WTC11 (cell line): ENCODE data around the gene GRIK5. TPM values are rescaled to one million over a fixed set of nuclear protein-coding genes. Genes with fewer than 3 reads are reported as not detected.

Source experiments
- ATAC-seq: fragments of 200-7000 bp; cut with Tn5 transposase; 2 replicates; pipeline ENCODE4 v1.10.0; 2021; ENCODE audit warnings: mild to moderate bottlenecking, moderate library complexity
- CTCF ChIA-PET: fragments of 300-600 bp; sonication (Branson Sonifier 250); formaldehyde crosslinking; loops from one replicate; lab custom pipeline; 2021; ENCODE audit warnings: antibody characterized with exemption; lab: Charles Lee
- POLR2A ChIA-PET: fragments of 350-600 bp; sonication (Branson Sonifier 250); formaldehyde crosslinking; loops from one replicate; lab custom pipeline; 2021; ENCODE audit warnings: antibody characterized with exemption; lab: Charles Lee
- DNase-seq: peaks from one replicate; pipeline ENCODE4 v3.0.0; 2021; ENCODE audit warnings: low spot score
- H3K27ac Mint-ChIP-seq: 2 replicates; pipeline ENCODE4 v1.8.0; 2021; ENCODE audit warnings: mixed read lengths
- H3K27me3 Mint-ChIP-seq: 2 replicates; pipeline ENCODE4 v1.8.0; 2021; ENCODE audit warnings: low read depth, mild to moderate bottlenecking, moderate library complexity, mixed read lengths
- H3K36me3 Mint-ChIP-seq: 2 replicates; pipeline ENCODE4 v1.8.0; 2021; ENCODE audit warnings: mixed read lengths
- H3K4me1 Mint-ChIP-seq: 2 replicates; pipeline ENCODE4 v1.8.0; 2022; ENCODE audit warnings: mixed read lengths
- H3K4me3 Mint-ChIP-seq: 2 replicates; pipeline ENCODE4 v1.8.0; 2021; ENCODE audit warnings: mild to moderate bottlenecking, moderate library complexity, mixed read lengths
- H3K9me3 Mint-ChIP-seq: 2 replicates; pipeline ENCODE4 v1.8.0; 2021; ENCODE audit warnings: mixed read lengths
- EMX1 ChIP-seq: fragments of 250-450 bp; sonication (Bioruptor Pico); IDR thresholded peaks from 2 replicates; pipeline ENCODE4 v1.8.0; 2021; ENCODE audit warnings: mild to moderate bottlenecking
- ETV6 ChIP-seq: sonication (generic); formaldehyde crosslinking; IDR thresholded peaks from 2 replicates; pipeline ENCODE4 v1.8.1; 2022; ENCODE audit warnings: mild to moderate bottlenecking, missing genetic modification reagents
- FOXJ3 ChIP-seq: sonication (generic); formaldehyde crosslinking; IDR thresholded peaks from 2 replicates; pipeline ENCODE4 v1.9.0; 2021; ENCODE audit warnings: missing genetic modification reagents, mild to moderate bottlenecking, borderline replicate concordance
- MYBL2 ChIP-seq: sonication (generic); formaldehyde crosslinking; IDR thresholded peaks from 2 replicates; pipeline ENCODE4 v1.8.1; 2023; ENCODE audit warnings: mild to moderate bottlenecking, moderate library complexity, missing genetic modification reagents
- NR2C2 ChIP-seq: sonication (generic); formaldehyde crosslinking; IDR thresholded peaks from 2 replicates; pipeline ENCODE4 v1.8.0; 2022; ENCODE audit warnings: mild to moderate bottlenecking, missing genetic modification reagents
- RELA ChIP-seq: sonication (generic); formaldehyde crosslinking; IDR thresholded peaks from 2 replicates; pipeline ENCODE4 v1.8.1; 2022; ENCODE audit warnings: missing genetic modification reagents, mild to moderate bottlenecking, borderline replicate concordance
- SMAD4 ChIP-seq: sonication (generic); formaldehyde crosslinking; IDR thresholded peaks from 2 replicates; pipeline ENCODE4 v1.8.0; 2022; ENCODE audit warnings: mild to moderate bottlenecking, missing genetic modification reagents
- TCF7 ChIP-seq: sonication (generic); formaldehyde crosslinking; IDR thresholded peaks from 2 replicates; pipeline ENCODE4 v1.8.0; 2022; ENCODE audit warnings: mild to moderate bottlenecking, low read depth, missing genetic modification reagents, moderate library complexity
- TEAD4 ChIP-seq: sonication (generic); formaldehyde crosslinking; IDR thresholded peaks from 2 replicates; pipeline ENCODE4 v1.8.0; 2022; ENCODE audit warnings: mild to moderate bottlenecking, missing genetic modification reagents
- ZNF138 ChIP-seq: sonication (generic); formaldehyde crosslinking; conservative IDR thresholded peaks from 2 replicates; pipeline ENCODE4 v1.8.1; 2022; ENCODE audit warnings: mild to moderate bottlenecking, moderate library complexity, missing genetic modification reagents
- ZNF263 ChIP-seq: sonication (generic); formaldehyde crosslinking; IDR thresholded peaks from 2 replicates; pipeline ENCODE4 v1.8.1; 2022; ENCODE audit warnings: low read depth, mild to moderate bottlenecking, moderate library complexity, missing genetic modification reagents
- ZNF423 ChIP-seq: fragments of 250-450 bp; sonication (Bioruptor Pico); IDR thresholded peaks from 2 replicates; pipeline ENCODE4 v2.1.2; 2022; ENCODE audit warnings: mild to moderate bottlenecking, moderate library complexity
- ZNF671 ChIP-seq: fragments of 250-450 bp; sonication (Bioruptor Pico); IDR thresholded peaks from 2 replicates; pipeline ENCODE4 v1.8.0; 2021; ENCODE audit warnings: mild to moderate bottlenecking
- total RNA-seq: library from RNA; stranded (reverse); gene quantifications from 3 replicates; pipeline ENCODE4 v1.2.3, GENCODE V29; 2021
- TF ChIP-seq, protein P1 (sequence below): sonication (generic); formaldehyde crosslinking; IDR thresholded peaks from 2 replicates; pipeline ENCODE4 v1.8.0; 2023; ENCODE audit warnings: mild to moderate bottlenecking, missing genetic modification reagents
- TF ChIP-seq, protein P2 (sequence below): sonication (generic); formaldehyde crosslinking; IDR thresholded peaks from 2 replicates; pipeline ENCODE4 v1.8.1; 2023; ENCODE audit warnings: mild to moderate bottlenecking, missing genetic modification reagents
- TF ChIP-seq, protein P3 (sequence below): fragments of 250-450 bp; sonication (Bioruptor Pico); IDR thresholded peaks from 2 replicates; pipeline ENCODE4 v1.8.0; 2021; ENCODE audit warnings: mild to moderate bottlenecking
- TF ChIP-seq, protein P4 (sequence below): sonication (generic); formaldehyde crosslinking; conservative IDR thresholded peaks from 2 replicates; pipeline ENCODE4 v1.8.1; 2022; ENCODE audit warnings: mild to moderate bottlenecking, missing genetic modification reagents
- TF ChIP-seq, protein P5 (sequence below): sonication (generic); formaldehyde crosslinking; IDR thresholded peaks from 2 replicates; pipeline ENCODE4 v1.8.1; 2023; ENCODE audit warnings: mild to moderate bottlenecking, missing genetic modification reagents, borderline replicate concordance
- TF ChIP-seq, protein P6 (sequence below): sonication (generic); formaldehyde crosslinking; conservative IDR thresholded peaks from 2 replicates; pipeline ENCODE4 v1.8.1; 2023; ENCODE audit warnings: mild to moderate bottlenecking, low read depth, missing genetic modification reagents, moderate library complexity
- TF ChIP-seq, protein P7 (sequence below): fragments of 250-450 bp; sonication (Bioruptor Pico); conservative IDR thresholded peaks from 2 replicates; pipeline ENCODE4 v1.9.0; 2021; ENCODE audit warnings: mild to moderate bottlenecking

The GRIK5 gene
- total RNA-seq, 1 experiment from 2014 or later: 52.3 TPM

DNA sequence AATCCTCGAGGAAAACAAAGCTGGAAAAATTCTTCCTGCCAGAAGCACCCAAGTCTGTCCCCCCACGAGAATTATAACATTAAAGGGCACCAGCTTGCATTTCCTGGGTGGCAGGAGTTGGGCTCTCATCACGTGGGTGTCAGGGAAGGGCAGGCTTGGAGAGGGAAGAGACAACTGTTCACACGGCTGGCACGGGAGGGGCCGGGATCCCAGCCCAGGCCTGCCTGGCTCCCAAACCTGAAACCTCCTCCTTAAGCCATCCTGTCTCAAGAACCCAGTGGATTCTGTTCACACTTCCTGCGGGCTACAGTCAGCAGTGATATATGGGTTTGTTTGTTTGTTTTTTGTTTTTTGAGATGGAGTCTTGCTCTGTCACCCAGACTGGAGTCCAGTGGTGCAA lies 12.2 kb downstream of the GRIK5 start (continued):
- TF ChIP-seq, protein P1, sequence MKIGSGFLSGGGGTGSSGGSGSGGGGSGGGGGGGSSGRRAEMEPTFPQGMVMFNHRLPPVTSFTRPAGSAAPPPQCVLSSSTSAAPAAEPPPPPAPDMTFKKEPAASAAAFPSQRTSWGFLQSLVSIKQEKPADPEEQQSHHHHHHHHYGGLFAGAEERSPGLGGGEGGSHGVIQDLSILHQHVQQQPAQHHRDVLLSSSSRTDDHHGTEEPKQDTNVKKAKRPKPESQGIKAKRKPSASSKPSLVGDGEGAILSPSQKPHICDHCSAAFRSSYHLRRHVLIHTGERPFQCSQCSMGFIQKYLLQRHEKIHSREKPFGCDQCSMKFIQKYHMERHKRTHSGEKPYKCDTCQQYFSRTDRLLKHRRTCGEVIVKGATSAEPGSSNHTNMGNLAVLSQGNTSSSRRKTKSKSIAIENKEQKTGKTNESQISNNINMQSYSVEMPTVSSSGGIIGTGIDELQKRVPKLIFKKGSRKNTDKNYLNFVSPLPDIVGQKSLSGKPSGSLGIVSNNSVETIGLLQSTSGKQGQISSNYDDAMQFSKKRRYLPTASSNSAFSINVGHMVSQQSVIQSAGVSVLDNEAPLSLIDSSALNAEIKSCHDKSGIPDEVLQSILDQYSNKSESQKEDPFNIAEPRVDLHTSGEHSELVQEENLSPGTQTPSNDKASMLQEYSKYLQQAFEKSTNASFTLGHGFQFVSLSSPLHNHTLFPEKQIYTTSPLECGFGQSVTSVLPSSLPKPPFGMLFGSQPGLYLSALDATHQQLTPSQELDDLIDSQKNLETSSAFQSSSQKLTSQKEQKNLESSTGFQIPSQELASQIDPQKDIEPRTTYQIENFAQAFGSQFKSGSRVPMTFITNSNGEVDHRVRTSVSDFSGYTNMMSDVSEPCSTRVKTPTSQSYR (CRISPR knock-in tag): no peak
- TF ChIP-seq ETV6 (CRISPR knock-in tag) (no peak), NR2C2 (CRISPR knock-in tag) (no peak), TEAD4 (CRISPR knock-in tag) (no peak), TCF7 (CRISPR knock-in tag) (no peak), ZNF263 (CRISPR knock-in tag) (no peak), FOXJ3 (CRISPR knock-in tag) (no peak), MYBL2 (CRISPR knock-in tag) (no peak), SMAD4 (CRISPR knock-in tag) (no peak), RELA (CRISPR knock-in tag) (no peak), EMX1 (no peak)
- TF ChIP-seq, protein P2, sequence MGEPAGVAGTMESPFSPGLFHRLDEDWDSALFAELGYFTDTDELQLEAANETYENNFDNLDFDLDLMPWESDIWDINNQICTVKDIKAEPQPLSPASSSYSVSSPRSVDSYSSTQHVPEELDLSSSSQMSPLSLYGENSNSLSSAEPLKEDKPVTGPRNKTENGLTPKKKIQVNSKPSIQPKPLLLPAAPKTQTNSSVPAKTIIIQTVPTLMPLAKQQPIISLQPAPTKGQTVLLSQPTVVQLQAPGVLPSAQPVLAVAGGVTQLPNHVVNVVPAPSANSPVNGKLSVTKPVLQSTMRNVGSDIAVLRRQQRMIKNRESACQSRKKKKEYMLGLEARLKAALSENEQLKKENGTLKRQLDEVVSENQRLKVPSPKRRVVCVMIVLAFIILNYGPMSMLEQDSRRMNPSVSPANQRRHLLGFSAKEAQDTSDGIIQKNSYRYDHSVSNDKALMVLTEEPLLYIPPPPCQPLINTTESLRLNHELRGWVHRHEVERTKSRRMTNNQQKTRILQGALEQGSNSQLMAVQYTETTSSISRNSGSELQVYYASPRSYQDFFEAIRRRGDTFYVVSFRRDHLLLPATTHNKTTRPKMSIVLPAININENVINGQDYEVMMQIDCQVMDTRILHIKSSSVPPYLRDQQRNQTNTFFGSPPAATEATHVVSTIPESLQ (CRISPR knock-in tag): no peak
- TF ChIP-seq, protein P3, sequence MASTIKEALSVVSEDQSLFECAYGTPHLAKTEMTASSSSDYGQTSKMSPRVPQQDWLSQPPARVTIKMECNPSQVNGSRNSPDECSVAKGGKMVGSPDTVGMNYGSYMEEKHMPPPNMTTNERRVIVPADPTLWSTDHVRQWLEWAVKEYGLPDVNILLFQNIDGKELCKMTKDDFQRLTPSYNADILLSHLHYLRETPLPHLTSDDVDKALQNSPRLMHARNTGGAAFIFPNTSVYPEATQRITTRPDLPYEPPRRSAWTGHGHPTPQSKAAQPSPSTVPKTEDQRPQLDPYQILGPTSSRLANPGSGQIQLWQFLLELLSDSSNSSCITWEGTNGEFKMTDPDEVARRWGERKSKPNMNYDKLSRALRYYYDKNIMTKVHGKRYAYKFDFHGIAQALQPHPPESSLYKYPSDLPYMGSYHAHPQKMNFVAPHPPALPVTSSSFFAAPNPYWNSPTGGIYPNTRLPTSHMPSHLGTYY: no peak
- TF ChIP-seq, protein P4, sequence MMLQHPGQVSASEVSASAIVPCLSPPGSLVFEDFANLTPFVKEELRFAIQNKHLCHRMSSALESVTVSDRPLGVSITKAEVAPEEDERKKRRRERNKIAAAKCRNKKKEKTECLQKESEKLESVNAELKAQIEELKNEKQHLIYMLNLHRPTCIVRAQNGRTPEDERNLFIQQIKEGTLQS (CRISPR knock-in tag): no peak
- TF ChIP-seq, all 79 proteins: peak for 0

DNA sequence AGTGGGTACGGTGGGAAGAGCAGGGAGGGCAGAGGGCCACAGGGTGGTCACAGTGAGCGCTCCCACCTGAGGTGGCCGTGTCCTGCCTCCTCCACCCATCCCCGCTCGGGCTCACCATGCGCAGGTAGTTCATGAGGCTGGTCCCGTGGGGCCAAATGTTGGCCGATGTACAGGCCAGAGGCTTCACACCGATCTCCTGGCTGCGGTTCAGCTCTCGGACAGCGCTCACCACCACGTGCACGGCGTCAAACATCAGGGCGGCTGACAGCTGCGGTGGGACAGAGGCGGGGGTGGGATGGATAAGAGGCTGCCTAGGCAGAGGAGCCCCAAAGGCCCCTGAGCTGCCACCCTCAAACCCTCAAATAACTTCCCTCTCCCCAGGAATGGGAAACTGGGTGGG lies 15.8 kb downstream of the GRIK5 start:
- DNase-seq (no peak), ATAC-seq (no peak)
- Mint-ChIP-seq H3K36me3 (peaks cover 41% of the 10 kb centered on the region), H3K9me3 (no peaks in the 10 kb centered on the region), H3K27me3 (no peaks in the 10 kb centered on the region), H3K4me1 (no peaks in the 10 kb centered on the region), H3K27ac (no peak overlapping the region), H3K4me3 (no peak overlapping the region)
- POLR2A ChIA-PET: no interaction called here
- CTCF ChIA-PET: interaction anchor here (2.3 kb wide), 1 partner anchor 19 kb away, joined by 12 read pairs; no protein-coding TSS in a partner anchor
- TF ChIP-seq RELA (CRISPR knock-in tag) (no peak), ZNF138 (CRISPR knock-in tag) (no peak), ZNF671 (CRISPR knock-in tag) (no peak), ZNF423 (CRISPR knock-in tag) (no peak)
- TF ChIP-seq, protein P5, sequence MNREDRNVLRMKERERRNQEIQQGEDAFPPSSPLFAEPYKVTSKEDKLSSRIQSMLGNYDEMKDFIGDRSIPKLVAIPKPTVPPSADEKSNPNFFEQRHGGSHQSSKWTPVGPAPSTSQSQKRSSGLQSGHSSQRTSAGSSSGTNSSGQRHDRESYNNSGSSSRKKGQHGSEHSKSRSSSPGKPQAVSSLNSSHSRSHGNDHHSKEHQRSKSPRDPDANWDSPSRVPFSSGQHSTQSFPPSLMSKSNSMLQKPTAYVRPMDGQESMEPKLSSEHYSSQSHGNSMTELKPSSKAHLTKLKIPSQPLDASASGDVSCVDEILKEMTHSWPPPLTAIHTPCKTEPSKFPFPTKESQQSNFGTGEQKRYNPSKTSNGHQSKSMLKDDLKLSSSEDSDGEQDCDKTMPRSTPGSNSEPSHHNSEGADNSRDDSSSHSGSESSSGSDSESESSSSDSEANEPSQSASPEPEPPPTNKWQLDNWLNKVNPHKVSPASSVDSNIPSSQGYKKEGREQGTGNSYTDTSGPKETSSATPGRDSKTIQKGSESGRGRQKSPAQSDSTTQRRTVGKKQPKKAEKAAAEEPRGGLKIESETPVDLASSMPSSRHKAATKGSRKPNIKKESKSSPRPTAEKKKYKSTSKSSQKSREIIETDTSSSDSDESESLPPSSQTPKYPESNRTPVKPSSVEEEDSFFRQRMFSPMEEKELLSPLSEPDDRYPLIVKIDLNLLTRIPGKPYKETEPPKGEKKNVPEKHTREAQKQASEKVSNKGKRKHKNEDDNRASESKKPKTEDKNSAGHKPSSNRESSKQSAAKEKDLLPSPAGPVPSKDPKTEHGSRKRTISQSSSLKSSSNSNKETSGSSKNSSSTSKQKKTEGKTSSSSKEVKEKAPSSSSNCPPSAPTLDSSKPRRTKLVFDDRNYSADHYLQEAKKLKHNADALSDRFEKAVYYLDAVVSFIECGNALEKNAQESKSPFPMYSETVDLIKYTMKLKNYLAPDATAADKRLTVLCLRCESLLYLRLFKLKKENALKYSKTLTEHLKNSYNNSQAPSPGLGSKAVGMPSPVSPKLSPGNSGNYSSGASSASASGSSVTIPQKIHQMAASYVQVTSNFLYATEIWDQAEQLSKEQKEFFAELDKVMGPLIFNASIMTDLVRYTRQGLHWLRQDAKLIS (CRISPR knock-in tag): no peak
- TF ChIP-seq, protein P6, sequence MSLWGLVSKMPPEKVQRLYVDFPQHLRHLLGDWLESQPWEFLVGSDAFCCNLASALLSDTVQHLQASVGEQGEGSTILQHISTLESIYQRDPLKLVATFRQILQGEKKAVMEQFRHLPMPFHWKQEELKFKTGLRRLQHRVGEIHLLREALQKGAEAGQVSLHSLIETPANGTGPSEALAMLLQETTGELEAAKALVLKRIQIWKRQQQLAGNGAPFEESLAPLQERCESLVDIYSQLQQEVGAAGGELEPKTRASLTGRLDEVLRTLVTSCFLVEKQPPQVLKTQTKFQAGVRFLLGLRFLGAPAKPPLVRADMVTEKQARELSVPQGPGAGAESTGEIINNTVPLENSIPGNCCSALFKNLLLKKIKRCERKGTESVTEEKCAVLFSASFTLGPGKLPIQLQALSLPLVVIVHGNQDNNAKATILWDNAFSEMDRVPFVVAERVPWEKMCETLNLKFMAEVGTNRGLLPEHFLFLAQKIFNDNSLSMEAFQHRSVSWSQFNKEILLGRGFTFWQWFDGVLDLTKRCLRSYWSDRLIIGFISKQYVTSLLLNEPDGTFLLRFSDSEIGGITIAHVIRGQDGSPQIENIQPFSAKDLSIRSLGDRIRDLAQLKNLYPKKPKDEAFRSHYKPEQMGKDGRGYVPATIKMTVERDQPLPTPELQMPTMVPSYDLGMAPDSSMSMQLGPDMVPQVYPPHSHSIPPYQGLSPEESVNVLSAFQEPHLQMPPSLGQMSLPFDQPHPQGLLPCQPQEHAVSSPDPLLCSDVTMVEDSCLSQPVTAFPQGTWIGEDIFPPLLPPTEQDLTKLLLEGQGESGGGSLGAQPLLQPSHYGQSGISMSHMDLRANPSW (CRISPR knock-in tag): no peak
- TF ChIP-seq, protein P7, sequence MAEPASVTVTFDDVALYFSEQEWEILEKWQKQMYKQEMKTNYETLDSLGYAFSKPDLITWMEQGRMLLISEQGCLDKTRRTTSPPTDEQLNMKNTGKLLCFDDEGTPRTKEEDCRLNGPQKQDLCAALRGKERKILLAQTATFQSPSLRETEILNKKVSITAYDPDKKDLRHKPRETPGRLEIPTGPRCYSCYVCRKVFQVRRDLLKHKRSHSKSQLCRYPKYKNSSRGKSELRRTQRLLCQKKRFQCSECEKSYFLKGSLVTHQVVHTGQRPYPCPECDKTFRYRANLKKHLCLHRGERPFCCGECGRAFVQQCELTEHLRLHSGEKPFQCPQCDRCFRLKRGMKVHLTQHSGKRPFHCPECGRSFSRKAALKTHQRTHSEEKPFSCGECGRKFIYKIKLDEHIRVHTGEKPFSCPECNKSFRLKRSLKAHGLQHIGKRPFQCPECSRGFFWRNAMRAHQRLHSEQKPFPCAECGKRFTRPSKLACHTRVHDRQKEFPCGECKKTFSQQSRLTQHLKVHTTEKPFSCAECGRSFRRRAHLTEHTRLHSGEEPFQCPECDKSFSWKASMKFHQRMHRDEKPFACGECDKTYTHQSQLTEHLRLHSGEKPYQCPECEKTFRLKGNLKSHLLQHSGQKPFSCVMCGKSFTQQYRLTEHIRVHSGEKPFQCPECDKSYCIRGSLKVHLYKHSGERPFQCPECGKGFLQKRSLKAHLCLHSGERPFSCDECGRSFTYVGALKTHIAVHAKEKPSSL (CRISPR knock-in tag): no peak
